PFSK-1 (cell line): ENCODE data around the gene NFAT5.

Experiments used
- FOXP2 ChIP-seq: optimal IDR thresholded peaks from 2 replicates; pipeline ENCODE3; 2011; ENCODE audit warnings: borderline replicate concordance, control low read depth, inconsistent platforms; ENCODE audit not compliant: insufficient read depth; ENCODE audit errors: extremely low read length, extremely low read depth
- POLR2AphosphoS5 ChIP-seq: IDR thresholded peaks from 2 replicates; pipeline ENCODE4 v1.6.1; 2012; ENCODE audit warnings: low read depth, mild to moderate bottlenecking, control low read depth, low read length, moderate library complexity
- REST ChIP-seq, 2 experiments: IDR thresholded peaks; 2 replicates each; pipeline versions ENCODE4 v1.6.1 to v1.8.0; 2011 to 2012; ENCODE audit warnings: low read depth in 2 of 2, low read length in 2 of 2, control low read depth in 1 of 2, inconsistent platforms in 1 of 2, mild to moderate bottlenecking in 1 of 2, moderate library complexity in 1 of 2; ENCODE audit not compliant: insufficient read depth in 1 of 2

DNA sequence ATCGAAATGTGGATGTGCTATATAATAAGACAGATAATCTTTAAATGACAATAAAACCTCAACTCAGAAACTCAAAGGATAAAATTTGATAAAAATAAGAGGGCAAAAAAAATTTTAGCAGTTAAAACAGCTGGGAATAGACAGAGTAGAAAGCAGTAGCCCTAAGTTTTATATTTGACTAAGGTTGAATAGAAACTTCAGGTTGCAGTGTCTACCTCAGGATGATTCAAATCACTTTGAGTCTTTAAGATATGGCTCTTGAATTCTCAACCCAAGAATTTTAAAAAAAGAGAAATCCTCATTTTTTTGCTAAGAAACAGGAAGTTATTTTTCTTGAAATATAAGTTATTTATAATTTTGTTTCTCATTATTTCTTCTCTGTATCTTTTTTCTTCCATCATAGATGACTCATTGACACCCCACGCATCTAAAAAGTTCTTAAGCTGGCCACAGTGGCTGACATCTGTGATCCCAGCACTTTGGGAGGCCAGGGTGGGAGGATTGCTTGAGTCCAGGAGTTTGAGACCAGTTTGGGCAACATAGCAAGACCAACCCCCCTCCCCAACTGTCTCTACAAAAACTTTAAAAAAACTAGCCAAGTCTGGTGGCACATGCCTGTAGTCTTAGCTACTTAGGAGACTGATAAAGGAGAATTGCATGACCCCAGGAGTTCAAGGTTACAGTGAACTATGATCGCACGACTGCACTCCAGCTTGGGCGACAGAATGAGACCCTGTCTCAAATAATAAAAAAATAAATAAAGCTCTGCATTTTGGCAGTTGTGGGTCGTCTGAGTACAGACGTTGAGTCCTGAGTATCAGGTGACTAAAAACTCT is 23.9 kb downstream of the NFAT5 start:
- TF ChIP-seq REST (IDR thresholded peaks at IDR 0.05; ENCODE audit: insufficient read depth in 1 of 2, low read depth in 2 of 2, low read length in 2 of 2) (no peak), POLR2AphosphoS5 (no peak), FOXP2 (no peak)
